K562 (cell line): ENCODE results near the gene MSX1. TPM values are rescaled to one million over a fixed set of nuclear protein-coding genes. Genes with fewer than 3 reads are reported as not detected.

Source experiments
- ATAC-seq: fragments of 200-7000 bp; cut with Tn5 transposase; 3 replicates; pipeline ENCODE4 v1.9.1; 2020; ENCODE audit warnings: moderate library complexity
- BruUV-seq: library from RNA; stranded (reverse); fragments of 400-500 nt; replicated peaks from 2 replicates; lab custom pipeline; 2021; lab: Mats Ljungman, UMichigan
- CTCF ChIA-PET: fragments of 300-600 bp; formaldehyde crosslinking; extraction: SDS; loops from one replicate; lab custom pipeline; 2021; ENCODE audit warnings: low intra/inter-chr PET ratio; lab: Yijun Ruan, JAX
- POLR2A ChIA-PET: fragments of 300-600, 350-650 bp; sonication (Branson Sonifier 250); formaldehyde crosslinking; extraction: SDS; loops from one replicate; lab custom pipeline; 2021; ENCODE audit warnings: antibody characterized with exemption, inconsistent platforms; lab: Yijun Ruan, JAX
- DNase-seq, 4 experiments: peaks; one replicate each; pipeline versions ENCODE4 v3.0.0 to v3.0.0-alpha.2; 2011 to 2018; ENCODE audit warnings: low spot score in 3 of 4, mixed read lengths in 3 of 4; ENCODE audit errors: extremely low read depth in 1 of 4
- FAIRE-seq: peaks from 2 replicates; lab custom pipeline; 2011; peaks lifted over from hg19 to GRCh38; lab: Jason Lieb, UNC
- H2AFZ ChIP-seq: 2 replicates; pipeline ENCODE4 v1.6.0; 2011; ENCODE audit warnings: low read depth, low read length, control low read depth, inconsistent platforms
- H3K27ac ChIP-seq: fragments of 200-600 bp; 3 replicates; pipeline ENCODE4 v1.8.0; 2011; ENCODE audit warnings: low read depth, mild to moderate bottlenecking, control low read depth, inconsistent platforms, low read length, moderate library complexity, mixed read lengths; ENCODE audit errors: extremely low read depth
- H3K27me3 ChIP-seq, 2 experiments: fragments of 300-600 bp in 1 of 2; 2 replicates in 1 of 2; 3 replicates in 1 of 2; pipeline versions ENCODE4 v1.6.0 to v1.8.0; 2011; ENCODE audit warnings: inconsistent platforms in 2 of 2, low read length in 2 of 2, mild to moderate bottlenecking in 1 of 2, mixed read lengths in 1 of 2, moderate library complexity in 1 of 2; ENCODE audit not compliant: control insufficient read depth in 2 of 2, insufficient read depth in 2 of 2
- H3K36me3 ChIP-seq: fragments of 300-600 bp; 3 replicates; pipeline ENCODE4 v1.8.0; 2011; ENCODE audit warnings: mild to moderate bottlenecking, low read length, inconsistent platforms; ENCODE audit not compliant: control insufficient read depth, insufficient read depth
- H3K4me1 ChIP-seq, 2 experiments: fragments of 200-600 bp in 1 of 2; replicated peaks in 1 of 2; 2 replicates in 1 of 2; 3 replicates in 1 of 2; pipeline versions ENCODE4 v1.5.1 to v1.8.0; 2011; ENCODE audit warnings: inconsistent platforms in 2 of 2, low read length in 2 of 2, mild to moderate bottlenecking in 1 of 2, mixed read lengths in 1 of 2, moderate library complexity in 1 of 2; ENCODE audit not compliant: control insufficient read depth in 2 of 2, insufficient read depth in 2 of 2
- H3K4me2 ChIP-seq: 2 replicates; pipeline ENCODE4 v1.6.1; 2011; ENCODE audit warnings: low read length, control low read depth, inconsistent platforms, mixed read lengths; ENCODE audit not compliant: insufficient read depth
- H3K4me3 ChIP-seq: fragments of 200-600 bp; sonication (generic), shearing (Covaris generic); 2 replicates; pipeline ENCODE4 v1.5.1; 2016; ENCODE audit warnings: control low read depth, inconsistent platforms
- H3K79me2 ChIP-seq: fragments of 200-600 bp; 3 replicates; pipeline ENCODE4 v1.8.0; 2011; ENCODE audit warnings: low read length, inconsistent platforms; ENCODE audit not compliant: control insufficient read depth, insufficient read depth
- H3K9ac ChIP-seq, 2 experiments: 2 replicates each; pipeline versions ENCODE4 v1.6.0 to v1.6.1; 2011; ENCODE audit warnings: low read depth in 2 of 2, low read length in 2 of 2, control low read depth in 1 of 2, inconsistent platforms in 1 of 2, mild to moderate bottlenecking in 1 of 2, mixed read lengths in 1 of 2; ENCODE audit not compliant: insufficient read depth in 1 of 2
- H3K9me1 ChIP-seq: one replicate; pipeline ENCODE4 v1.6.0; 2011; ENCODE audit warnings: inconsistent platforms, mild to moderate bottlenecking, low read length, moderate library complexity; ENCODE audit not compliant: control insufficient read depth, insufficient read depth
- H3K9me3 ChIP-seq: replicated peaks from 2 replicates; pipeline ENCODE4 v1.5.1; 2011; ENCODE audit warnings: low read depth, low read length, inconsistent platforms; ENCODE audit not compliant: control insufficient read depth, insufficient read depth
- H4K20me1 ChIP-seq: replicated peaks from 2 replicates; pipeline ENCODE4 v1.6.1; 2011; ENCODE audit warnings: low read length, inconsistent platforms, mixed read lengths; ENCODE audit not compliant: control insufficient read depth, insufficient read depth
- CBFB ChIP-seq: sonication (generic); formaldehyde crosslinking; IDR thresholded peaks from 2 replicates; pipeline ENCODE4 v1.4.0; 2020; ENCODE audit warnings: mild to moderate bottlenecking, missing genetic modification reagents
- SP1 ChIP-seq: sonication (generic); formaldehyde crosslinking; IDR thresholded peaks from 2 replicates; pipeline ENCODE4 v1.8.1; 2022; ENCODE audit warnings: mild to moderate bottlenecking, missing genetic modification reagents
- YY1 ChIP-seq, 3 experiments: IDR thresholded peaks; 2 replicates each; pipeline ENCODE4 v1.6.1; 2011; ENCODE audit warnings: low read length in 2 of 3, mild to moderate bottlenecking in 2 of 3, moderate library complexity in 2 of 3, borderline replicate concordance in 1 of 3, control low read depth in 1 of 3, low read depth in 1 of 3; ENCODE audit not compliant: insufficient read depth in 3 of 3, insufficient replicate concordance in 2 of 3, control insufficient read depth in 1 of 3, insufficient read length in 1 of 3; ENCODE audit errors: extremely low read depth in 1 of 3
- ZNF121 ChIP-seq: sonication (generic); formaldehyde crosslinking; conservative IDR thresholded peaks from 2 replicates; pipeline ENCODE4 v1.8.0; 2022; ENCODE audit warnings: missing genetic modification reagents
- ZNF436 ChIP-seq: fragments of 250-450, 450-650 bp; sonication (Bioruptor Pico); formaldehyde crosslinking; IDR thresholded peaks from 2 replicates; pipeline ENCODE4 v1.7.0; 2020; ENCODE audit warnings: mild to moderate bottlenecking
- WGBS: fragments of 100-300 bp; shearing (Covaris generic); methylation state at CpG from one replicate; pipeline ENCODE4 v1.1.6; 2016; ENCODE audit warnings: low coverage, mixed read lengths; ENCODE audit not compliant: insufficient coverage; ENCODE audit errors: missing lambda C conversion rate; 5-methylcytosine and 5-hydroxymethylcytosine counted together
- in situ Hi-C: fragments of 300-500 bp; cut with MboI; formaldehyde crosslinking; loops from 4 replicates; pipeline ENCODE4 v1.15.0; 2018; ENCODE audit warnings: inconsistent platforms, mixed read lengths
- intact Hi-C: fragments of 100-400 bp; cut with micrococcal nuclease; formaldehyde crosslinking; loops from 2 replicates; pipeline ENCODE4 v1.14.2; 2022
- polyA plus RNA-seq, 8 experiments: library from polyadenylated mRNA; depleted of rRNA in 4 of 8; stranded (reverse) in 5 of 8; unstranded in 3 of 8; fragments of >200 nt; fragmentation: Nextera tagmentation in 2 of 8; fragmentation: Illumina TruSeq in 1 of 8; extraction: Ambion mirVana in 2 of 8; extraction: Trizol in 1 of 8; gene quantifications; 2 replicates each; pipeline versions ENCODE4 v1.2.1 to v1.2.3, GENCODE V29; 2011 to 2014; ENCODE audit warnings: inconsistent platforms in 1 of 8, missing spikeins in 1 of 8
- total RNA-seq, 7 experiments: library from RNA; depleted of rRNA in 6 of 7; stranded (reverse); fragments of >200 nt in 6 of 7; fragmentation: Illumina TruSeq in 2 of 7; extraction: Trizol in 2 of 7; gene quantifications; 2 replicates each; pipeline versions ENCODE4 v1.2.1 to v1.2.3, GENCODE V29; 2011 to 2021; ENCODE audit warnings: low replicate concordance in 1 of 7
- TF ChIP-seq, protein P1 (sequence below): sonication (generic); formaldehyde crosslinking; IDR thresholded peaks from 2 replicates; pipeline ENCODE4 v1.8.1; 2022; ENCODE audit warnings: missing genetic modification reagents

Gene MSX1
- total and polyA plus RNA-seq, 9 of the 15 experiments (the other 6 are each of a cell fraction or from before 2014, with no cell fraction given) = 1.3 to 6.3 (median 2.3) TPM

DNA sequence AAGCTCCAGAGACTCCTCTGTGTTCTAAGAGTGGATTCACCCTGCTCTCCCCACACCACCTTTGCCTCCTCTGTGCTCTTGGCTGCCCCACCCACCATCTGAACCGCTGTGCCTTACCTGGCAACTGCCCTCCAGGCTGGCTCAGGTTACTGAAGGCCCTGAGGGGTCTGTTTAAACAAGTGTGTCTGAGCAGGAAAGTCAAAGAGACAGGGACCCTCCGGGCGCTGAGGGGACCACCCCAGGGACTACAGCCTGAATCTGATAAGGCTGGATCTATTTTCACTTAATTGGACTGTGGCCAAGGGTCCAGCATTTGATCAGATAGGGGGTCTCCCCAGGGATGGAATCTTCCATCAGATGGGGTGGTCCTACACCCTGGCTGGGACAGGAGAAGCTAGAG, 10.4 kb upstream of the MSX1 start (continued):
- TF ChIP-seq, protein P1, sequence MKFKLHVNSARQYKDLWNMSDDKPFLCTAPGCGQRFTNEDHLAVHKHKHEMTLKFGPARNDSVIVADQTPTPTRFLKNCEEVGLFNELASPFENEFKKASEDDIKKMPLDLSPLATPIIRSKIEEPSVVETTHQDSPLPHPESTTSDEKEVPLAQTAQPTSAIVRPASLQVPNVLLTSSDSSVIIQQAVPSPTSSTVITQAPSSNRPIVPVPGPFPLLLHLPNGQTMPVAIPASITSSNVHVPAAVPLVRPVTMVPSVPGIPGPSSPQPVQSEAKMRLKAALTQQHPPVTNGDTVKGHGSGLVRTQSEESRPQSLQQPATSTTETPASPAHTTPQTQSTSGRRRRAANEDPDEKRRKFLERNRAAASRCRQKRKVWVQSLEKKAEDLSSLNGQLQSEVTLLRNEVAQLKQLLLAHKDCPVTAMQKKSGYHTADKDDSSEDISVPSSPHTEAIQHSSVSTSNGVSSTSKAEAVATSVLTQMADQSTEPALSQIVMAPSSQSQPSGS (CRISPR knock-in tag) = no peak
- no peak for TF ChIP-seq YY1 (IDR thresholded peaks at IDR 0.05; ENCODE audit: borderline replicate concordance in 1 of 3, control insufficient read depth in 1 of 3, extremely low read depth in 1 of 3, insufficient read depth in 3 of 3, insufficient read length in 1 of 3, insufficient replicate concordance in 2 of 3, low read depth in 1 of 3, low read length in 2 of 3)
- TF ChIP-seq ZNF436 (CRISPR knock-in tag) = no peak
- TF ChIP-seq SP1 (CRISPR knock-in tag) = no peak

DNA sequence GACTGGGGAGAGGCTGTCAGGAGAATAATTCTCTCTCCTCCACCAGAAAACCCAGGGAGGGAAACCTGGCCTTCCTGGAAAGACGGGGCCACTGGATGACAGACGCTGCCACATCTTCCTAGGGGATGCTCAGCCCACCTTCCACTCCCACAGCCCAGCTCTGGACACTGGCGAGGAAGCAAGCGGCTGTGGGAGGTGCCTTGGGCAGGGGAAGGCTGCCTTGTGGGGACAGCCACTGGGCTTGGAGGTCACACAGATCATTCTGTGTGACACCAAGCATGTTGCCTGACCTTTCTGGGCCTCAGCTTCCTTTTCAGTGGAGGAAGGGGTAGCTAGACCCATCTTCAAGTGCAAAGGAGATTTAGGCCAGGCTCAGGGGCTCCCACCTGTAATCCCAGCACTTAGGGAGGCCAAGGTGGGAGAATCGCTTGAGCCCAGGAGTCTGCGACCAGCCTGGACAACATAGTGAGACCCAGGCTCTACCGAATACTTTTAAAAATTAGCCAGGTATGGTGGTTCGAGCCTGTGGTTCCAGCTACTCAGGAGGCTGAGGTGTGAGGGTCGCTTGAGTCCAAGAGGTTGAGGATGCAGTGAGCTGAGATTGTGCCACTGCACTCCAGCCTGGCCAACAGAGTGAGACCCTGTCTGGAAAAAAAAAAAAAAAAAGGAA, 9.8 kb upstream of the MSX1 start:
- no peak for ATAC-seq
- 6% methylated on average over 9 of the region's 9 CpGs for WGBS
- H3K4me1 ChIP-seq = peaks cover 4 to 15% of the 10 kb centered on the region in 2 experiments; a peak in 3 of 5 replicates
- no peak for DNase-seq
- no peaks in the 10 kb centered on the region for H3K9me1 ChIP-seq
- H3K79me2 ChIP-seq = no peaks in the 10 kb centered on the region
- in situ Hi-C loops = no loop called here
- intact Hi-C loops = no loop called here
- no peak overlapping the region for H3K27ac ChIP-seq
- ChIA-PET POLR2A (no interaction called here), CTCF (no interaction called here)
- no peak for FAIRE-seq
- H3K36me3 ChIP-seq = no peaks in the 10 kb centered on the region
- no peak overlapping the region for H3K9ac ChIP-seq
- no peaks in the 10 kb centered on the region for H3K9me3 ChIP-seq
- no peak overlapping the region for H3K4me2 ChIP-seq
- peaks cover 19% of the 10 kb centered on the region for H4K20me1 ChIP-seq
- H3K4me3 ChIP-seq = no peak overlapping the region
- BruUV-seq = no TSS peak
- peaks cover 21 to 51% of the 10 kb centered on the region in 2 experiments for H3K27me3 ChIP-seq
- H2AFZ ChIP-seq = no peak overlapping the region
- TF ChIP-seq CBFB (CRISPR knock-in tag) (no peak), ZNF121 (CRISPR knock-in tag) (peak; percentile 54)
